GM13977 (cell line): ENCODE data around the gene TREM2.

Source experiments
- DNase-seq: peaks from one replicate; pipeline ENCODE4 v3.0.0; 2012; ENCODE audit warnings: low spot score
- in situ Hi-C: fragments of 300-500 bp; cut with MboI; formaldehyde crosslinking; loops from one replicate; pipeline ENCODE4 v1.12.0; 2022; ENCODE audit warnings: low sequenced_read_pairs, low pct_unique_long_range_greater_than_20kb, mixed read lengths, inconsistent platforms; ENCODE audit not compliant: unreplicated experiment
- TF ChIP-seq, protein P1 (sequence below): IDR thresholded peaks from 2 replicates; pipeline ENCODE4 v1.5.1; 2012; ENCODE audit warnings: mild to moderate bottlenecking, control low read depth; ENCODE audit not compliant: insufficient read depth; ENCODE audit errors: extremely low read depth, missing control alignments

Gene TREM2

DNA sequence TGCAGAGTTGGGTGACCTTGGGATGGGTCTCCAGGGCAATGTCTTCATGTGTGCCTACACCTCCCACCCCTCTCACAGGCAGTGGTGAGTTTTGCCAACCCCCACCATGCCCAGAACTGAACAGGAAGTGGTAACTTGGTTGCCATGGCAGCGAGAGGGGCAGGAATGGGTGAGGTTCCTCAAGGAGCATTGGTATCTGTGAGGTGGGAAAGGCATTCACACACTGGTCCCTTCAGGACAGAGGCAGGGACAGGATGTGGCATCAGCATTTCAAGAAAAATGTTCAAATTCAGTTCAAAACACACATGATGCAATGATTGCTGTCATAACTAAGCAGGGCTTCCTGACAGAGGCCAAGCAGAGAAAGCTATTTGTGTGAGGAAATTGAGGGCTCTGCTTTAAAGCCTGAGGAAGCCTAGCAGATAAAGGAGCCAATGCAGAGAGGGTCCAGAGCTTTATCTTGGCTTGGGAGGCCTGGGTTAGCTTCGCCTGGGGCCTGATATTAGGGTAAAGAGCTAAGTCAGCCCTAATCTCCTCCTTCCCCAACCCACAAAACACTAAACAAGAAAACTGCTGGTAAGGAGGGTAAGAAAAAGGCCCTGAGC, 37.5 kb upstream of the TREM2 start:
- TF ChIP-seq, protein P1, sequence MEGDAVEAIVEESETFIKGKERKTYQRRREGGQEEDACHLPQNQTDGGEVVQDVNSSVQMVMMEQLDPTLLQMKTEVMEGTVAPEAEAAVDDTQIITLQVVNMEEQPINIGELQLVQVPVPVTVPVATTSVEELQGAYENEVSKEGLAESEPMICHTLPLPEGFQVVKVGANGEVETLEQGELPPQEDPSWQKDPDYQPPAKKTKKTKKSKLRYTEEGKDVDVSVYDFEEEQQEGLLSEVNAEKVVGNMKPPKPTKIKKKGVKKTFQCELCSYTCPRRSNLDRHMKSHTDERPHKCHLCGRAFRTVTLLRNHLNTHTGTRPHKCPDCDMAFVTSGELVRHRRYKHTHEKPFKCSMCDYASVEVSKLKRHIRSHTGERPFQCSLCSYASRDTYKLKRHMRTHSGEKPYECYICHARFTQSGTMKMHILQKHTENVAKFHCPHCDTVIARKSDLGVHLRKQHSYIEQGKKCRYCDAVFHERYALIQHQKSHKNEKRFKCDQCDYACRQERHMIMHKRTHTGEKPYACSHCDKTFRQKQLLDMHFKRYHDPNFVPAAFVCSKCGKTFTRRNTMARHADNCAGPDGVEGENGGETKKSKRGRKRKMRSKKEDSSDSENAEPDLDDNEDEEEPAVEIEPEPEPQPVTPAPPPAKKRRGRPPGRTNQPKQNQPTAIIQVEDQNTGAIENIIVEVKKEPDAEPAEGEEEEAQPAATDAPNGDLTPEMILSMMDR, result no peak
- peak; percentile 41 for DNase-seq

GRCh38 chr6:41199552-41200246, 36.8 kb upstream of the TREM2 start:
- peak; percentile 50 for DNase-seq
- in situ Hi-C loops, result no loop called here
- TF ChIP-seq, protein P1, result no peak

More for the DNA sequence above, 37.5 kb upstream of the TREM2 start:
- in situ Hi-C loops, result no loop called here

- in situ Hi-C loops, result no loop called here
- DNase-seq, result no peak
- TF ChIP-seq, protein P1, result no peak
These were observed 34.3 kb upstream of the TREM2 start for GRCh38 chr6:41197234-41197633.

- no peak for DNase-seq
- in situ Hi-C loops, result no loop called here
- TF ChIP-seq, protein P1, result no peak
These were observed 31.5 kb upstream of the TREM2 start for GRCh38 chr6:41194386-41194785.

- in situ Hi-C loops, result no loop called here
- DNase-seq, result no peak
- TF ChIP-seq, protein P1, result no peak
These were observed 31.0 kb upstream of the TREM2 start for GRCh38 chr6:41193884-41194283.

GRCh38 chr6:41193171-41193734, 30.3 kb upstream of the TREM2 start:
- DNase-seq, result no peak
- TF ChIP-seq, protein P1, result no peak
- in situ Hi-C loops, result no loop called here
